Gastrocnemius medialis (tissue), 4 donors: ENCODE results near the gene CASQ2. TPM values are rescaled to one million over a fixed set of nuclear protein-coding genes. Genes with fewer than 3 reads are reported as not detected.

Experiments
- ATAC-seq, 2 donors: fragments of 150-250 bp; one replicate each; pipeline ENCODE4 v1.9.1; 2016
- DNase-seq, 2 donors: peaks; one replicate each; pipeline ENCODE4 v3.0.0-alpha.2; 2019
- H3K27ac ChIP-seq, 4 donors: fragments of 200-600 bp; sonication (generic); 1 replicate in 1 of 4; 2 replicates in 3 of 4; pipeline ENCODE4 v1.5.1; 2016 to 2018; ENCODE audit warnings: mild to moderate bottlenecking in 2 of 4, moderate library complexity in 1 of 4
- H3K27me3 ChIP-seq, 3 donors: fragments of 200-600 bp; sonication (generic) in 2 of 3; 1 replicate in 1 of 3; 2 replicates in 2 of 3; pipeline versions ENCODE4 v1.5.1 to v1.6.0; 2016 to 2019; ENCODE audit warnings: mild to moderate bottlenecking in 1 of 3, moderate library complexity in 1 of 3
- H3K36me3 ChIP-seq, 2 donors: fragments of 200-600 bp; sonication (generic) in 1 of 2; one replicate each; pipeline ENCODE4 v1.5.1; 2017 to 2018
- H3K4me1 ChIP-seq, 2 donors: fragments of 200-600 bp; sonication (generic) in 1 of 2; one replicate each; pipeline ENCODE4 v1.5.1; 2016 to 2017; ENCODE audit warnings: mild to moderate bottlenecking in 2 of 2
- H3K4me3 ChIP-seq, 4 donors: fragments of 200-600 bp; sonication (generic) in 3 of 4; 1 replicate in 1 of 4; 2 replicates in 3 of 4; pipeline ENCODE4 v1.5.1; 2016 to 2019; ENCODE audit warnings: mild to moderate bottlenecking in 2 of 4
- H3K9me3 ChIP-seq, 3 donors: fragments of 200-600 bp; sonication (generic) in 2 of 3; 1 replicate in 1 of 3; 2 replicates in 2 of 3; pipeline ENCODE4 v1.5.1; 2016 to 2019
- POLR2A ChIP-seq, 2 donors: fragments of 450-650 bp; IDR thresholded peaks; one replicate each; pipeline ENCODE4 v1.6.1; 2017; ENCODE audit warnings: antibody characterized with exemption in 2 of 2, mild to moderate bottlenecking in 2 of 2, moderate library complexity in 2 of 2
- in situ Hi-C, 4 donors: fragments of 200-750 bp; cut with MboI; loops; one replicate each; pipeline versions ENCODE4 v1.15.0 to v1.8.0; 2017; ENCODE audit warnings: low sequenced_read_pairs in 4 of 4
- intact Hi-C: fragments of 100-400 bp; cut with DNase I; formaldehyde crosslinking; loops from one replicate; pipeline ENCODE4 v1.15.1; 2023; ENCODE audit warnings: low total_unique reads
- total RNA-seq, 4 donors: library from RNA; depleted of rRNA; stranded (reverse); fragments of >200 nt; gene quantifications; one replicate each; pipeline versions ENCODE4 v1.1.0 to v1.2.3, GENCODE V29; 2016
- TF ChIP-seq, protein P1 (sequence below), 5 experiments: fragments of 450-650 bp in 3 of 5; fragments of 200-600 bp in 2 of 5; sonication (generic) in 2 of 5; IDR thresholded peaks in 4 of 5; conservative IDR thresholded peaks in 1 of 5; 1 replicate in 4 of 5; 2 replicates in 1 of 5; pipeline ENCODE4 v1.5.1; 2016 to 2019; ENCODE audit warnings: antibody characterized with exemption in 5 of 5, mild to moderate bottlenecking in 3 of 5, moderate library complexity in 3 of 5

CASQ2 gene
- total RNA-seq, 4 donors from 2014 or later = 16.5 to 207 (median 83.2) TPM

DNA sequence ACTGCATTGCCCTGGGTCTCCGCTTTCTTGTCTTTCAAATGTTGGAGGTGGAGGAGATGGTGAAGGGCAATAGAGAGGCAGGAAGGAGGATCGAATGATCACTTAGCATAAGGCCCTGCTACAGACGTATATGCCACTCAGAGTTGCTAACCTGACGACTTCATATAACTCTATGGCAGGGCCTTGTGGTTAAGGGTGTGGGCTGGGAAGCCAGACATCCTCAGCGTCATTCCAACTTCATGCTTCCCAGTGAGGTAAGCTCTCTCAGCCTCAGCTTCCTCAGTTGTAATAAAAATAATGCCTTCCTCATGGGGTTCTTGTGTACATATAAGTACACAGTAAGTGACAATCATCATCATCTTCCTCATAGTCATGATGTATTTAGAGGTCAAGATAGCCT lies 54.6 kb downstream of the CASQ2 start:
- intact Hi-C loops (no loop called here), in situ Hi-C loops (no loop called here)
- no peaks in the 10 kb centered on the region for H3K9me3 ChIP-seq
- DNase-seq = no peak
- no peak for ATAC-seq
- TF ChIP-seq, protein P1, sequence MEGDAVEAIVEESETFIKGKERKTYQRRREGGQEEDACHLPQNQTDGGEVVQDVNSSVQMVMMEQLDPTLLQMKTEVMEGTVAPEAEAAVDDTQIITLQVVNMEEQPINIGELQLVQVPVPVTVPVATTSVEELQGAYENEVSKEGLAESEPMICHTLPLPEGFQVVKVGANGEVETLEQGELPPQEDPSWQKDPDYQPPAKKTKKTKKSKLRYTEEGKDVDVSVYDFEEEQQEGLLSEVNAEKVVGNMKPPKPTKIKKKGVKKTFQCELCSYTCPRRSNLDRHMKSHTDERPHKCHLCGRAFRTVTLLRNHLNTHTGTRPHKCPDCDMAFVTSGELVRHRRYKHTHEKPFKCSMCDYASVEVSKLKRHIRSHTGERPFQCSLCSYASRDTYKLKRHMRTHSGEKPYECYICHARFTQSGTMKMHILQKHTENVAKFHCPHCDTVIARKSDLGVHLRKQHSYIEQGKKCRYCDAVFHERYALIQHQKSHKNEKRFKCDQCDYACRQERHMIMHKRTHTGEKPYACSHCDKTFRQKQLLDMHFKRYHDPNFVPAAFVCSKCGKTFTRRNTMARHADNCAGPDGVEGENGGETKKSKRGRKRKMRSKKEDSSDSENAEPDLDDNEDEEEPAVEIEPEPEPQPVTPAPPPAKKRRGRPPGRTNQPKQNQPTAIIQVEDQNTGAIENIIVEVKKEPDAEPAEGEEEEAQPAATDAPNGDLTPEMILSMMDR (IDR thresholded peaks at IDR 0.05 in 4 of 5, conservative IDR thresholded peaks at IDR 0.05 in 1 of 5) = no peak
- TF ChIP-seq POLR2A (IDR thresholded peaks at IDR 0.05) = no peak
- H3K36me3 ChIP-seq = no peaks in the 10 kb centered on the region
- H3K4me1 ChIP-seq = no peaks in the 10 kb centered on the region
- no peaks in the 10 kb centered on the region for H3K27me3 ChIP-seq
- H3K27ac ChIP-seq = no peak overlapping the region
- H3K4me3 ChIP-seq = no peak overlapping the region

GRCh38 chr1:115712911-115713609 lies 55.5 kb downstream of the CASQ2 start:
- Histone ChIP-seq H3K27me3 (no peaks in the 10 kb centered on the region), H3K9me3 (no peaks in the 10 kb centered on the region), H3K4me3 (no peak overlapping the region), H3K36me3 (no peaks in the 10 kb centered on the region), H3K27ac (no peak overlapping the region), H3K4me1 (no peaks in the 10 kb centered on the region)
- no peak for DNase-seq
- ATAC-seq = no peak
- TF ChIP-seq, protein P1 (IDR thresholded peaks at IDR 0.05 in 4 of 5, conservative IDR thresholded peaks at IDR 0.05 in 1 of 5) = no peak
- in situ Hi-C loops = no loop called here
- intact Hi-C loops = no loop called here

DNA sequence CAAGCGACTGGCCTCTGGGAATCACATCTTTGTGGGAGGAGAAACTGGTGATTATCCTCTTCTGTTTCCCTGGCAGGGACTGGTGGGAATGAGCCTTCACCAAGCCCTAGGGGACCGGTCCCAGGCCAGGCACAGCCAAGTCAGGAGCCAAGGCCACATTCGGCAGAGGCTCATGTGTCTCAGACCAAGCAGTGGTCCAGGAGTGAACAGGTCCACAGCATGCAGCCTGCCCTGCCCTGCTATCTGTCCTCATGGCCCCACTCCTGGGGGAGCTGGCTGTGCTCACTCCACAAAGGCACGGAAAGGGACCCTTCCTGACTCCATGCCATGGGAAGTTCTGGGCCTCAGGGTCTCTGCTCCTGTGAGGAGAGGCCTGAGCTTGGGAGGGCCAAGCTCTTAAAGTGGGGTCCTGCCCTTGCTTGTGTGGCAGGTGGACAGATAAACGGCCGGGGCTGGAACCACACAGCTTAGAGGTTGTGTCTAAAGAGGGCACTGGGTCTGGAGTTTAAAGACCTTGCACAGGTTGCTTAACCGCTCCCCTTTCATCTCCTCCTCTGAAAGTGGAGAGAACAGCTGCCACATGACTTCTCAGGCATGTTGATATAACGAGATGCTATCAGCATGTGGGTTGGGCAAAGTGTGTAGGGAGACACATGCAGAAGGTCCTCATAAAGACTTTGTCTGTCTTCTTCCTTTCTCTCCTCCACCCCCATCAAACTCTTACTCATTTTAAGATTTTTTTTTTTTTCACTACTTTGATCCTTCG lies 57.5 kb downstream of the CASQ2 start:
- ATAC-seq (no peak), DNase-seq (no peak)
- in situ Hi-C loops = no loop called here
- intact Hi-C loops = no loop called here
- Histone ChIP-seq H3K9me3 (no peaks in the 10 kb centered on the region), H3K27me3 (no peaks in the 10 kb centered on the region), H3K27ac (no peak overlapping the region), H3K36me3 (no peaks in the 10 kb centered on the region), H3K4me1 (no peaks in the 10 kb centered on the region), H3K4me3 (no peak overlapping the region)
- TF ChIP-seq POLR2A (IDR thresholded peaks at IDR 0.05) = no peak
- TF ChIP-seq, protein P1 (IDR thresholded peaks at IDR 0.05 in 4 of 5, conservative IDR thresholded peaks at IDR 0.05 in 1 of 5) = no peak

DNA sequence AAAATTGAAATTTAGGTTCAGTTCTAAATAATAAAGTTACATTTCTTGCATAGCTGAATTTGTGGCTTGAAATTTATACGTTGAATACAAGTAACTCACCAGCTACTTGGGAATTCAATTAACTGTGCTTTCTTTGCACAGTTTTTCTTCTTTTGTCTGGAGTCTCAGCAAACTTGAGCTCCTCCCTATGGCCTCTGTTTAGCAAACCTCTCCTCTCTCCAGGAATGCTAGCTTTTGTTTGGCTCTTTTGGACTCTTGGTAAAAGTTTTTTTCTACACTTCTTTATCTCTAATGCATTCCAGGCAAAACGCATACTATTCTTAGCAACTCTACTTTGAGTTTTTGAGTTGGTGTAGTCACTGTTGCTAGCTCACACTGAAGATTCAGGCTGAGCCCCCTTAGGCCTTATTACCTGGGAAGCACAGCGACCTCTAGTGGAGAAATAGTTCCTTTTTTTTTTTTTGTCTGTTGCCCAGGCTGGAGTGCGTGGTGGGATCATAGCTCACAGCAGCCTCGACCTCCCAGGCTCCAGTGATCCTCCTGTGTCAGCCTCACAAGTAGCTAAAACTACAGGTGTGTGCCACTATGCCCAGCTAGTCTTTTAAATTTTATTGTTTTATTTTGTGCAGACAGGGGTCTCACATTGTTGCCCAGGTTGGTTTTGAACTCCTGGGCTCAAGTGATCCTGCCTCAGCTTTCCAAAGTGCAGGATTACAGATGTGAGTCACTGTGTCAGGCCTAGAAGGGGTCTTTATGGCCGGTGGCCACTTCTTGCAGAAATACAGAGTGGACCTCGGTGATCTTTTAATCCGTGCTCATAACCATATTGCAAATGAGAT lies 61.7 kb downstream of the CASQ2 start:
- no peak overlapping the region for H3K27ac ChIP-seq
- H3K9me3 ChIP-seq = no peaks in the 10 kb centered on the region
- no peak for ATAC-seq
- DNase-seq = no peak
- intact Hi-C loops = loop anchor here (2.0 to 10.0 kb wide), 2 partner anchors 62 to 98 kb away; partner anchors contain the start of gene VANGL1
- in situ Hi-C loops = loop anchor here in 3 of 4 donors (5.0 to 10.0 kb wide), 2 partner anchors 92 to 100 kb away; no protein-coding TSS in a partner anchor
- no peaks in the 10 kb centered on the region for H3K27me3 ChIP-seq
- H3K4me3 ChIP-seq = no peak overlapping the region
- H3K36me3 ChIP-seq = peaks cover 0 to 28% of the 10 kb centered on the region in 2 donors
- no peaks in the 10 kb centered on the region for H3K4me1 ChIP-seq
- TF ChIP-seq, protein P1 (IDR thresholded peaks at IDR 0.05 in 4 of 5, conservative IDR thresholded peaks at IDR 0.05 in 1 of 5) = peak; percentile 20 to 74 (median 50)
- TF ChIP-seq POLR2A (IDR thresholded peaks at IDR 0.05) = no peak
